ENCODE data around the gene TMEM132D.

DNA sequence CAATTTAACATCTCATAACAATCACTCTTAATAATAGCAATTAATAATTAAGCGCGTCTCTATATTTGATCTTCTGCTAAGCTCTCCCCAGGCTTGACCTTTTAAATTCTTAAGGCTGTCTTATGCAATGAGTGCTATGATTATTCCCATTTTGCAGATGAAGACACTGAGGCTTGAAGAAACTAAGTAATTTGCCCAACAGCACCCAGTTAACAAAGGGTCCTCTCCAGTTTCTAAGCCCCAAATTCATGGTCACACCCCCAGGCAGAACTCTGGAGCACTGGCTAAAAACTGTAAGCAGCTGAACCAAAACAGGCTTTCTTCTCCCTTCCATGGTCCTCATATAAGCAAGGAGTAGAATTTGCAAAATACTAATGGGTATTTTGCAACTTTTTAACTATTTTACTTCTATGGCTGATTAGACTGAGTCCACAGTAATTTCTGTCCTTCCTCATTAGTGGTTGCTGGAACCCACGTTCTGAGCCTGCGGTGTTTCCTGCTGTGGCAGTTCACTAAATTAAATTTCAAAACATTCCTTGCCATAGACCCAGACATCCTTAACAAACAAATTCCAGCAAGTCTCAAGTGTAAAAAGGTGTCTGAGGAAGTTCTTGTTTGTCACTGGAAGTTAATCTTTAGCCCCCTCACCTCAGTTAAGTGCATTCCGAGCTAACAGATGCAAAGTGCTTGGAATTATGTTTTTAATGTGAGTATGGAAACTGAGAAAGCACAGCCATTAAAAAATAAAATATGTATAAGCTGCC is 76.5 kb downstream of the TMEM132D start:
- TF ChIP-seq EZH2 (IDR thresholded peaks at IDR 0.05; ENCODE audit: borderline replicate concordance, low read depth, low read length, severe bottlenecking) = no peak
- no peak for TF ChIP-seq POLR2A (IDR thresholded peaks at IDR 0.05; ENCODE audit: low read depth, low read length)
- TF ChIP-seq CTCF (IDR thresholded peaks at IDR 0.05; ENCODE audit: extremely low read depth in 1 of 2, insufficient read depth in 1 of 2, low read depth in 1 of 2, low read length in 2 of 2) = no peak
- no peak for TF ChIP-seq MYC (IDR thresholded peaks at IDR 0.05; ENCODE audit: low read depth, low read length)
- TF ChIP-seq GATA2 (IDR thresholded peaks at IDR 0.05; ENCODE audit: insufficient read depth, insufficient read length, low read depth, low read length) = no peak
- TF ChIP-seq POLR2AphosphoS5 (IDR thresholded peaks at IDR 0.05; ENCODE audit: insufficient read depth, low read depth, low read length) = no peak
- TF ChIP-seq FOS (IDR thresholded peaks at IDR 0.05; ENCODE audit: borderline replicate concordance, insufficient read depth, low read length) = no peak
